Left cardiac atrium (tissue), 4 donors: ENCODE data around the gene PTAFR. TPM values are rescaled to one million over a fixed set of nuclear protein-coding genes. Genes with fewer than 3 reads are reported as not detected.

Source experiments
- ATAC-seq, 2 donors: fragments of 200-7000 bp; cut with Tn5 transposase; one replicate each; pipeline ENCODE4 v1.9.1; 2020; ENCODE audit warnings: mild to moderate bottlenecking in 2 of 2, moderate library complexity in 2 of 2
- DNase-seq: peaks from one replicate; pipeline ENCODE4 v3.0.0-alpha.2; 2020
- intact Hi-C, 2 donors: fragments of 100-400 bp; cut with DNase I; formaldehyde crosslinking; loops; one replicate each; pipeline versions ENCODE4 v1.14.1 to v1.15.1; 2022 to 2023
- total RNA-seq, 2 donors: library from RNA; stranded (reverse); fragmentation: NEBNext Ultra II Directional; extraction: Animal tissue kit (Norgen Biotek cat#: 25700); gene quantifications; one replicate each; pipeline ENCODE4 v1.2.1, GENCODE V29; 2021
- donor health status: DM: no; HTN: yes; CAD: no.
- donor health status: DM: no; HTN: yes; CAD: no; lungs with severe emphysema.
- donor health status: DM: yes; HTN: yes; CAD: no.
- donor health status: Dilated cardiomyopathy.

PTAFR gene
- total RNA-seq, 2 donors from 2014 or later = 4.7 to 5.2 TPM

GRCh38 chr1:28180306-28181305 lies 4.1 kb upstream of the PTAFR start:
- no peak for DNase-seq
- intact Hi-C loops = no loop called here
- ATAC-seq = no peak

- no peak for DNase-seq
- intact Hi-C loops = no loop called here
Observed at GRCh38 chr1:28178690-28179485, 2.4 kb upstream of the PTAFR start.

GRCh38 chr1:28175955-28176485 lies 470 bp downstream of the PTAFR start:
- ATAC-seq = no peak
- DNase-seq = no peak
- intact Hi-C loops = no loop called here

More at GRCh38 chr1:28178690-28179485, 2.4 kb upstream of the PTAFR start:
- no peak for ATAC-seq

- DNase-seq (no peak), ATAC-seq (peak in 1 of 2 donors; percentile 16)
- intact Hi-C loops = no loop called here
Observed at GRCh38 chr1:28173980-28174297, 2.6 kb downstream of the PTAFR start.

GRCh38 chr1:28173151-28173979 lies 3.1 kb downstream of the PTAFR start:
- ATAC-seq (peak; percentile 5 to 54), DNase-seq (no peak)
- intact Hi-C loops = no loop called here

- DNase-seq (no peak), ATAC-seq (peak; percentile 51 to 52)
- intact Hi-C loops = no loop called here
Observed at GRCh38 chr1:28172713-28173150, 3.8 kb downstream of the PTAFR start.

GRCh38 chr1:28171246-28171645 lies 5.2 kb downstream of the PTAFR start:
- DNase-seq (no peak), ATAC-seq (no peak)
- intact Hi-C loops = no loop called here

- ATAC-seq = no peak
- intact Hi-C loops = no loop called here
- no peak for DNase-seq
Observed at GRCh38 chr1:28170001-28170596, 6.4 kb downstream of the PTAFR start.

- intact Hi-C loops = no loop called here
- DNase-seq = no peak
- peak in 1 of 2 donors; percentile 10 for ATAC-seq
Observed at GRCh38 chr1:28163496-28164161, 12.9 kb downstream of the PTAFR start.

GRCh38 chr1:28162151-28162550 lies 14.3 kb downstream of the PTAFR start:
- no peak for ATAC-seq
- intact Hi-C loops = no loop called here

GRCh38 chr1:28161751-28162150 lies 14.7 kb downstream of the PTAFR start:
- intact Hi-C loops = no loop called here
- ATAC-seq (no peak), DNase-seq (no peak)

More at GRCh38 chr1:28162151-28162550, 14.3 kb downstream of the PTAFR start:
- DNase-seq = no peak

- DNase-seq = no peak
- intact Hi-C loops = no loop called here
- peak; percentile 61 to 73 for ATAC-seq
Observed at GRCh38 chr1:28160782-28161266, 15.7 kb downstream of the PTAFR start.

- no peak for DNase-seq
- ATAC-seq = no peak
- intact Hi-C loops = no loop called here
Observed at GRCh38 chr1:28159680-28160079, 16.8 kb downstream of the PTAFR start.

- ATAC-seq (no peak), DNase-seq (no peak)
- intact Hi-C loops = no loop called here
Observed at GRCh38 chr1:28159243-28159642, 17.2 kb downstream of the PTAFR start.

GRCh38 chr1:28157894-28158293 lies 18.6 kb downstream of the PTAFR start:
- ATAC-seq (no peak), DNase-seq (no peak)
- intact Hi-C loops = no loop called here

GRCh38 chr1:28156821-28157220 lies 19.7 kb downstream of the PTAFR start:
- no peak for ATAC-seq
- no peak for DNase-seq
- intact Hi-C loops = no loop called here

- intact Hi-C loops = no loop called here
- ATAC-seq = no peak
- no peak for DNase-seq
Observed at GRCh38 chr1:28155628-28156027, 20.9 kb downstream of the PTAFR start.

GRCh38 chr1:28154078-28154594 lies 22.4 kb downstream of the PTAFR start:
- intact Hi-C loops = no loop called here
- DNase-seq = no peak
- no peak for ATAC-seq
